Ectodermal cell (in vitro differentiated cells): ENCODE measurements around the gene XYLT1.
A peak's percentile ranks its signal among the peaks of the same experiment; 100 is the strongest.

Experiments
- H3K27ac ChIP-seq: 2 replicates; pipeline ENCODE4 v1.7.0; 2013; ENCODE audit warnings: mild to moderate bottlenecking, low read depth, low read length; ENCODE audit not compliant: insufficient read depth, poor library complexity, severe bottlenecking
- H3K27me3 ChIP-seq: 2 replicates; pipeline ENCODE4 v1.7.0; 2013; ENCODE audit warnings: mild to moderate bottlenecking, low read length; ENCODE audit not compliant: insufficient read depth, control insufficient read depth, poor library complexity, severe bottlenecking
- H3K36me3 ChIP-seq: one replicate; pipeline ENCODE4 v1.7.0; 2013; ENCODE audit warnings: low read length; ENCODE audit not compliant: control insufficient read depth, insufficient read depth
- H3K4me1 ChIP-seq: one replicate; pipeline ENCODE4 v1.7.0; 2013; ENCODE audit warnings: low read length; ENCODE audit not compliant: control insufficient read depth, insufficient read depth
- H3K4me3 ChIP-seq: 2 replicates; pipeline ENCODE4 v1.7.0; 2013; ENCODE audit warnings: low read depth, low read length, control low read depth; ENCODE audit not compliant: insufficient read depth
- H3K9me3 ChIP-seq: 2 replicates; pipeline ENCODE4 v1.7.0; 2013; ENCODE audit warnings: mild to moderate bottlenecking, low read length, moderate library complexity; ENCODE audit not compliant: control insufficient read depth
- WGBS, 2 experiments: methylation state at CpG; one replicate each; pipeline ENCODE4 v1.1.7; 2013; ENCODE audit warnings: missing lambda C conversion rate in 2 of 2; 5-methylcytosine and 5-hydroxymethylcytosine counted together

XYLT1 gene

GRCh38 chr16:17082095-17082882 lies 388.5 kb downstream of the XYLT1 start:
- Histone ChIP-seq H3K27ac (no peak overlapping the region), H3K36me3 (no peaks in the 10 kb centered on the region), H3K27me3 (no peaks in the 10 kb centered on the region), H3K4me3 (no peak overlapping the region), H3K4me1 (peaks cover 18% of the 10 kb centered on the region), H3K9me3 (no peaks in the 10 kb centered on the region)
- 84 to 88% methylated on average over 6 to 7 of the region's 7 CpGs for WGBS, 2 experiments

- Histone ChIP-seq H3K27me3 (no peaks in the 10 kb centered on the region), H3K4me3 (no peak overlapping the region), H3K36me3 (no peaks in the 10 kb centered on the region), H3K27ac (no peak overlapping the region), H3K9me3 (no peaks in the 10 kb centered on the region), H3K4me1 (peaks cover 13% of the 10 kb centered on the region)
- WGBS, 2 experiments, result 88 to 100% methylated on average over 1 of the region's 1 CpG
Observed at GRCh38 chr16:17080105-17080504, 390.7 kb downstream of the XYLT1 start.

GRCh38 chr16:17078931-17079631 lies 391.7 kb downstream of the XYLT1 start:
- Histone ChIP-seq H3K36me3 (no peaks in the 10 kb centered on the region), H3K4me1 (peaks cover 11% of the 10 kb centered on the region), H3K4me3 (no peak overlapping the region), H3K27ac (no peak overlapping the region), H3K9me3 (no peaks in the 10 kb centered on the region), H3K27me3 (no peaks in the 10 kb centered on the region)
- WGBS, 2 experiments, result 86 to 88% methylated on average over 5 of the region's 5 CpGs

- Histone ChIP-seq H3K27me3 (no peaks in the 10 kb centered on the region), H3K27ac (no peak overlapping the region), H3K9me3 (no peaks in the 10 kb centered on the region), H3K36me3 (no peaks in the 10 kb centered on the region), H3K4me1 (no peaks in the 10 kb centered on the region), H3K4me3 (no peak overlapping the region)
- WGBS, 2 experiments, result 93 to 95% methylated on average over 4 of the region's 5 CpGs
Observed at GRCh38 chr16:17076818-17077498, 393.8 kb downstream of the XYLT1 start.

GRCh38 chr16:17076092-17076754 lies 394.5 kb downstream of the XYLT1 start:
- H3K4me1 ChIP-seq, result no peaks in the 10 kb centered on the region
- H3K4me3 ChIP-seq, result no peak overlapping the region
- H3K36me3 ChIP-seq, result no peaks in the 10 kb centered on the region
- H3K27me3 ChIP-seq, result no peaks in the 10 kb centered on the region
- no peak overlapping the region for H3K27ac ChIP-seq
- WGBS, 2 experiments, result 89 to 93% methylated on average over 8 to 9 of the region's 9 CpGs
- no peaks in the 10 kb centered on the region for H3K9me3 ChIP-seq

GRCh38 chr16:17072104-17072503 lies 398.7 kb downstream of the XYLT1 start:
- WGBS, 2 experiments, result 80 to 93% methylated on average over 2 of the region's 2 CpGs
- Histone ChIP-seq H3K4me1 (no peaks in the 10 kb centered on the region), H3K36me3 (no peaks in the 10 kb centered on the region), H3K27me3 (no peaks in the 10 kb centered on the region), H3K4me3 (no peak overlapping the region), H3K9me3 (no peaks in the 10 kb centered on the region), H3K27ac (no peak overlapping the region)

GRCh38 chr16:17070882-17071592 lies 399.7 kb downstream of the XYLT1 start:
- Histone ChIP-seq H3K27ac (peak overlapping the region; percentile 33), H3K36me3 (no peaks in the 10 kb centered on the region), H3K4me3 (no peak overlapping the region), H3K4me1 (no peaks in the 10 kb centered on the region), H3K9me3 (no peaks in the 10 kb centered on the region), H3K27me3 (no peaks in the 10 kb centered on the region)
- WGBS, 2 experiments, result 52 to 53% methylated on average over 13 of the region's 16 CpGs

- WGBS, 2 experiments, result 96 to 97% methylated on average over 2 of the region's 2 CpGs
- H3K27ac ChIP-seq, result no peak overlapping the region
- no peaks in the 10 kb centered on the region for H3K27me3 ChIP-seq
- H3K9me3 ChIP-seq, result no peaks in the 10 kb centered on the region
- H3K36me3 ChIP-seq, result no peaks in the 10 kb centered on the region
- H3K4me3 ChIP-seq, result no peak overlapping the region
- H3K4me1 ChIP-seq, result no peaks in the 10 kb centered on the region
Observed at GRCh38 chr16:17069681-17070080, 401.1 kb downstream of the XYLT1 start.

GRCh38 chr16:17068524-17068923 lies 402.2 kb downstream of the XYLT1 start:
- no peak overlapping the region for H3K27ac ChIP-seq
- H3K4me3 ChIP-seq, result no peak overlapping the region
- 95 to 96% methylated on average over 3 of the region's 3 CpGs for WGBS, 2 experiments
- no peaks in the 10 kb centered on the region for H3K4me1 ChIP-seq
- H3K9me3 ChIP-seq, result no peaks in the 10 kb centered on the region
- H3K36me3 ChIP-seq, result no peaks in the 10 kb centered on the region
- no peaks in the 10 kb centered on the region for H3K27me3 ChIP-seq
